GM19043 (cell line): ENCODE data around the gene USH1G.

ENCODE experiments used
- ATAC-seq: cut with Tn5 transposase; IDR thresholded peaks from one replicate; pipeline ENCODE4 v1.9.1; 2021; ENCODE audit warnings: low read depth; ENCODE audit not compliant: unreplicated experiment

USH1G gene

DNA sequence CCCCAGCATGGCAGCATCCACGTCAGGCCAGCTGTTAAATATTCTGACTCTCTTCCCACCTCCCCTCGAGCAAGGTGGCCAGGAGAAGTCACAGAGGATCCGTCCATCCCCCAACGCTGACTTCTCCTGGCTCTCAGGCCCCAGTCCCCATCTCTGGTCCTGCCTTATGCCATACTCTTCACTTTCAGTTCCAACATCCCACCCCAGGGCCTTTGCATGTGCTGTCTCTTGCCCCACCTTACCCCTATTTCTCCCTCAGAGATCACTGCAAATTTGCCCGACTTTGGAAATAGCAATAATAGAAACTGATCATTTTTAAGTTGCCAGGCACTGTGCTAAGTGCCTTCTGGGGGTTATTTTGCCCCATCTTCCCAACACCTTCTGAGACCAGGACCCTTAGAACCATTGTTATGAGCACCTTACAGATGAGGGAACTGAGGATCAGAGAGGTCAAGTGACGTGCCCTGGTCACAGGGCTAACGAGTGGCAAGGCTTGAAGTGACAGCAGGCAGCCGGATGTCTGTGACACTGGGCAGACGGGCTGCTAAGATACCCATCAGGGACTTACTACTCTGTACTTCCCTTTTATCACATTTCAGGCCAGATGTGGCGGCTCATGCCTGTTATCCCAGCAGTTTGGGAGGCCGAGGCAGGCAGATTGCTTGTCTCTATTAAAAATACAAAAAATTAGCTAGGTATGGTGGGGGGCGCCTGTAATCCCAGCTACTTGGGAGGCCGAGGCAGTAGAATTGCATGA, 31.8 kb upstream of the USH1G start:
- no peak for ATAC-seq

DNA sequence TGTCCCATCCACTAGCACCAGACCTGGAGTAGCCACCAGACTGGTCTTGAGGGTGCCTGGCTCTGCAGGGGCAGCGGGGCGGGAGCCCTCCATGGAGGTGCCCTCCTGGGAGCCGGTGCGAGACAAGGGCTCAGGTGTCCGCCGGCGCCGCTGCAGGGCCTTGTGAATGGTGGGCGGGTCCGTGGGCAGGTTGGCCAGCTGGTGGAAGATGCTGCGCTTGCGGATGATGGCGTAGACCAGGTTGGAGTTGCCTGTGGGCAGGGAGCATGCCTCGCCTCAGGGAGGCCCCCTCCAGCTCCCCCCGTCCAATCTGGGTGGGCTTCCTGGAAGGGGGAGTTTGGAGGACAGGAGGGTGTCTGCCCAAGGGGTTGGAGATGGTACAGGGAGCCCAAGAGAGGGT, 31.1 kb upstream of the USH1G start:
- ATAC-seq: no peak

DNA sequence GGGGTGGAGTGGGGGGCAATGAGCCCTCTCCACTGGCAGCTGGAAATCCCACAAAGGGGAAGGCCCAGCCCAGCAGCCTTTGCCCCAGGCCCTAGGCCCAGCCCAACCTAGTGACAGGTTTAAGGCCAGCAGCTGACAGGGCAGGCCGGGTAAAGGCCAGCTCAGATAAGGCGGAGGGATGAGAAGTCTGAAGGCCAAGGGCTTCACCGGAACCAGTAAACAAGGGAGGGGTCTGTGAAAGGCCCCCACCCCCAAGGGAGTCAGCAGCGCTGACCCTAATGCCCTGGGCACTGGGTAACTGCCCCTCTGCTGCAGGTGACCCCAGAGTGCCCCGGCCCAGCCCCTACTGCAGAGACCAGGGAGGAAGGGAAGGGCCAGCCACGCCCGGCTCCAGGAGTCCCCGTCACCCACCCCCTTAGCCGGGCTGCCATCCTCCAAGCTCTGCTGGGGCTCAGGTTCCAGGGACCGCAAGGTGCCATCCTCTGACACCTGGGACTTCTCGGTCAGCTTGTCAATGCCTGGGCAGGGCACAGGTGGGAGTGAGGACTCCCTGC, 30.2 kb upstream of the USH1G start:
- no peak for ATAC-seq

DNA sequence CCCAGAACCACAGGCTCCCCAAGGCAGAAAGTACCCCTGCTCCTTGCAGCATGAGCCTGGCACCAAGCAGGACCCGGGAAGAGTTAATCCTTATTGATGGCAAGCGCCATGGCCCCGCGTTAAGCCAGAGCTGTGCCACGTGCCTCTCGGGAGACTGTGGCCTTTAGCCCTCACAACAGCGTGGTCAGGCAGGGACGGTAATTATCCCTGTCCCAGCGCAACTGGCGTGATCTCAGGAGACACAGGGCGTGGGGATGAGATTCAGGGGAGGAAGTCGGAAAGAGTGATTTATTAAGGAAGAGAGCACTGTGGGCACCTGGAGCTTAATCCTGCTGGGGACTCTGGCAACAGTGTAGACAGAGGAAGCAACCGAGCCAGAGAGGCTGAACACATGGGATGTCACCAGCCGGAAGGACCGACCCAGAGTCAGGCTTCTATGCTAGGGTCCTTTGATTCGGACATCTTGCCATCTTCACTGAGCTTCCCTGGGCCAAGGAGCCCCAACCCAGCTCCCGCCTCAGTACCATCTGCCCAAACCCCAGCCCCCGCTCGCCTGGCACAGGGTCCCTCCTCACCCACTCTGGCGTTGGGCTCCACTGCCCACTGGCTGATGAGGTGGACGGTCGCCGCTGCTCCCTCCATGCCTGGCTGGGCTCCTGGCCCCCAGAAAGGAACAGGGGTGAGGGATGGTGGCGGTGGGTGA, 29.5 kb upstream of the USH1G start:
- no peak for ATAC-seq

DNA sequence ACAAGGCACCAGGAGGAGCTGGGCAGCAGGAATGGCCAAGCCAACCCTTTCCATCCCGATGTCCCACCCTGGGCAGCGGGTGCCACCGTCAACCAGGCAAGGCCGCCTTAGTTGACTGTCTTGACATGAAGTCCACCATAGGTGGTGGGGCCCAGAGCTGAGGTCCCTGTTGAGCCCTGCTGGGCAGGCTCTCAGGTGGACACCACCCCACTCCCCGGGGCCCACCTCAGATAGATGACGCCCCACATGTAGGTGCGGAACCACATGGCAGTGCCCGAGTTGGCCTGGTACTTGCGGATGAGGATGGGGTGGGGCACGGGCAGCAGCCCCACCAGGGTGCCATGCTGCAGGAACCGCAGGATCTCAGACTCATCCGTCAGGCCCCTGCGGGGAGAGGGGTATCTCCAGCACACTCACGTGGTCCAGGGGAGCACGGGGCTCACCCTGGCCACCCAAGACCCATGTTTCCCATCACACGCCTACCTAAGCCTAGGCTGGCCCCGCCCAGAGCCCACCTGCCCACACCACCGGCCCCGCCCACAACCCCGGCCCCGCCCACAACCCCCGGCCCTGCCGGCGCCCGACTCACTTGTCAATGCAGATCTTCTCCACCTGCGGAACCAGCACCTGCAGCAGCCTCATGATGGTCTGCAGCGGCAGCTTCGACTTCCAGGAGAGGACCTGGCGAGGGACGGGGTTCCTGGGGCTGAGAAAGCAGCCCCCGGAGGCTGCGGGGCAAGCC, 28.8 kb upstream of the USH1G start:
- no peak for ATAC-seq

DNA sequence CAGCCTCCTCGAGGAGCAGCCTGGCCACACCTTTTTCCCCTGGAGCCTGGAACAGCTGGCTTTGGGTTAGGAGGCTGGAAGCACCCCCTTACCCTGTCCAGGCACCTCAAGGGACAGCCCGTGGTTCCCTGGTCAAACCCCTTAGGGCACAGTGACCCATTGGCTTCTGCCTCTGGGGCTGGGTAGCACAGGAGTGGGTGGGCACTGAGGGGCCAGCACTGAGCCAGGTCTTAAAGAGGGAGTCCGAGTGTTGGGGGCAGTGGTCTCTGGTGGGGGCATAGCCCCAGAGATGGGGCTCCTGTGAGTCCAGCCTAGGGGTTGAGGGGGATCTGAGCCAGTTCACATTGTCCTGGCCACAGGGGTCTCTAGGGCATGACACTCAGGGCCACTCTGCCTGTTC, 28.0 kb upstream of the USH1G start:
- no peak for ATAC-seq

DNA sequence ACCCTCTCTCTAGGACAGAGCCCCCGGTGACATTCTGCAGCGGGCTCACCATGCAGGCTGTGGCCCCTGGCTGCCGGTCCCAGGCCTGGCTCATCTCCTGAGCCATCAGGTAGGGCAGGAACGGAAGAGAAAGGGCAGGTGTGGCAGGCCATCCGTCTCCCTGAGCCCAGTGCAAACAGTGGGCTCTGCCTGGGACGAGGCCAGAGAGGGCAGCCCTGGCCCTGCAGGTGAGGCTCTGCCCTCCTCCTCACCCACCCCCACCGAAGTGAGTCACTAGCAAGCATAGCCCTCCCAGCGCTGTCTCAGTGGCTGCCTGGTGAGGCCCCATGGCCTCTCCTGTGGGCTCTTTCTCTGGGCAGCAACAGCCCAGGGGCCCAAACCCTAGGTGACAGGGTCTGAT, 27.2 kb upstream of the USH1G start:
- no peak for ATAC-seq

DNA sequence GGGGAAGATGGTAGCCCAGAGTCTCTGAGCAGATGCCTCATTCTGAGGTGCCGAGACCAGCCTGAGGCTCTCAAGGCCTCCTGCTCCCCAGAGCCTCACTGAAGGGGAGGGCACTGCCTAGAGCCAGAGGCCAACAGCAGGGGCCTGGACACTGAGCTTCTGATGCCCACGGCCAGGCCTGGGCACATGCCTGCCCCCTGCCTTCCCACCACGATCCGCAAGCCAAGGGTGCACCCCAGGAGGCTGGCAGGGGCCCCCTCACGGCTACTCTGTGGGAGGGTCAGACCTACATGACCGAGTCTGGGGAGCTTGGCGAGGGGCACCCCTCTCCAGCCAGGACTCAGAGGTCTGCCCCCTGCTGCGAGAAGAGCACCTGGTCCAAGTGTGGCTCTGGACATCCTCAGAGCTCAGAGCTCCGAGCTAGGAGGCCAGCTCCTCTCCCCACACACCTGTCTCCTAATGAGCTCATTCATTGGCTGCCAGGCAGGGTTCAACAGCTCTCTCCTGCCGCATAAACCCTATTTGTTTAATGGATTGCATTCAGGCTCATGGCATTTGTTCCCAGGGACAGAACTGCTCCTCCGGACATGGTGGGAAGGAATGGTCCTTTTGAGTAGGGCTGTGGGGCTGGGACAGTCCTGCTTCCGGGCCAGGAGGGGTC, 26.5 kb upstream of the USH1G start:
- ATAC-seq: no peak

DNA sequence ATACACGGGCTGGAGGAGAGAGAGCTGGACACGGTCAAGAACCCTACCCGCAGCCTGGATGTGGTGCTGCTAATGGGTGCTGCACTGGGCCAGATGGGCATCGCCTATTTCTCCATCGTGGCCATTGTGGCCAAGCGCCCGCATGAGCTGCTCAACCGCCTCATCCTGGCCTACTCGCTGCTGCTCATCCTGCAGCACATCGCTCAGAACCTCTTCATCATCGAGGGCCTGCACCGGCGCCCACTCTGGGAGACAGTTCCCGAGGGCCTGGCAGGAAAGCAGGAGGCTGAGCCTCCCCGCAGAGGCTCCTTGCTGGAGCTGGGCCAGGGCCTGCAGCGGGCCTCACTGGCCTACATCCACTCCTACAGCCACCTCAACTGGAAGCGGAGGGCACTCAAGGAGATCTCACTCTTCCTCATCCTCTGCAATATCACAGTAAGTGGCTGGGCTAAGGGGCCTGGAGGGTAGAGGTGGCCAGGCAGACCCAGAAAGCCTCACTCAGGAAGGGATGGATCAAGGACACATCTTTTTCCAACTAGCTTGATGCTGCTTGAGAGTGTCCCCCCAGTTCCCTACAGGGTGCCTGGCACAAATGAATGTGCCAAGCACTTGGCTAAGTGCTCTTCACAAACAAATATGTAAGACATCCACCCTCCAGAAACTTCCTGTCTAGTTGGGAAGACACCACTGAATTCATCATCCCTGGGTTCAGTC, 24.1 kb upstream of the USH1G start:
- no peak for ATAC-seq

DNA sequence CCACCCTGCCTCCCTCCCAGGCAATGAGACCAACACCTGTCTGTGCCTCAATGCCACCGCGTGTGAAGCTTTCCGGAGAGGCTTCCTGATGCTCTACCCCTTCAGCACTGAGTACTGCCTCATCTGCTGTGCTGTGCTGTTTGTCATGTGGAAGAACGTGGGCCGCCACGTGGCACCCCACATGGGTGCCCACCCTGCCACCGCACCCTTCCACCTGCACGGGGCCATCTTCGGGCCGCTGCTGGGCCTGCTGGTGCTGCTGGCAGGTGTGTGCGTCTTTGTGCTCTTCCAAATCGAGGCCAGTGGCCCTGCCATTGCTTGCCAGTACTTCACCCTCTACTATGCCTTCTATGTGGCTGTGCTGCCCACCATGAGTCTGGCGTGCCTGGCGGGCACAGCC, 23.6 kb upstream of the USH1G start:
- no peak for ATAC-seq

DNA sequence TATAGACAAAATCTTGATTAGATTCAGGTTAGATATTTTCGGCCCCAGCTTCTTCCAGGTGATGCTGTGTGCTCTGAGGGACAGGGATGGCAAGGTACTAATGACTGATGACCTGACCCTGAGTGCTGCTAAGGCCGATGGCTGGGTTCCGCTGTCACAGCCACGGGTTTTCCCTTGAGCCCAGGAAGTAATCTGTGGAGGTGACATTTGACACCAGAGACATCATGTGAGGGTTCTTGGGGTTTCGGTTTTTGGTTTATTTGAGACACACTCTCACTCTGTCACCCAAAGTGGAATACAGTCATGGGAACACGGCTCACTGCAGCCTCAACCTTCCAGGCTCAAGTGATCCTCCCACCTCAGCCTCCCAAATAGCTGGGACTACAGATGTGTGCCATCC, 22.5 kb upstream of the USH1G start:
- ATAC-seq: no peak

DNA sequence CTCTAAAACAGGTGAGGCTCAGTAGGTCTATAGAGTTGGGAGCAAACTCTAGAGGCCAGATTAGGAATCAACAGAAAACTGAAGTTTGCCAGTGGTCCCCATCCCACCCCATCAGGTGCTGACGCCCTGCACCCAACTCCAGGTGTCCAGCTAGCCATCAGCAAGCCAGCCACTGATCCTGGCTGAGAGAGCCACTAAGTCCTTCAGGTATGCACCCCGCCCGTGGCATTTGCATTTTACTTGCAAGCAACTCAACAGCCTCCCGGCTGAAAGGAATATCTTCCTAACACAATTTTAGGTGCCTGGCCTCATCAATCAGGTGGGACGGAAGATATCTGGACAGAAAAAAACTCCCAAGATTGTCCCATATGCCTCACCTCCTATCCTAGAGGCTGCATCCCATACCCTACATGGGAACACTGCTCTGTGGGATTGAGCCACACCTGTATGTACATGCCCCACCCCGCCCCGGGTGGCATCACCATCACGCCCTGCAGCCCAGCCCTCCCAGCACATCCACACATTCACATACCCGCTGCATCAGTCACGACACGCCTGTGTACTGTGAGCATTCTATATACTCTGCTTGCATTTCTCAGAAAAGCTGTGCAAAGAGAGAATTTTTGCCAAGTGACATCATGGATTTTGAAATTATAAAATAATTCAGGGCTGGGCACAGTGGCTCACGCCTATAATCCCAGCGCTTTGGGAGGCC, 20.9 kb upstream of the USH1G start:
- ATAC-seq: no peak

DNA sequence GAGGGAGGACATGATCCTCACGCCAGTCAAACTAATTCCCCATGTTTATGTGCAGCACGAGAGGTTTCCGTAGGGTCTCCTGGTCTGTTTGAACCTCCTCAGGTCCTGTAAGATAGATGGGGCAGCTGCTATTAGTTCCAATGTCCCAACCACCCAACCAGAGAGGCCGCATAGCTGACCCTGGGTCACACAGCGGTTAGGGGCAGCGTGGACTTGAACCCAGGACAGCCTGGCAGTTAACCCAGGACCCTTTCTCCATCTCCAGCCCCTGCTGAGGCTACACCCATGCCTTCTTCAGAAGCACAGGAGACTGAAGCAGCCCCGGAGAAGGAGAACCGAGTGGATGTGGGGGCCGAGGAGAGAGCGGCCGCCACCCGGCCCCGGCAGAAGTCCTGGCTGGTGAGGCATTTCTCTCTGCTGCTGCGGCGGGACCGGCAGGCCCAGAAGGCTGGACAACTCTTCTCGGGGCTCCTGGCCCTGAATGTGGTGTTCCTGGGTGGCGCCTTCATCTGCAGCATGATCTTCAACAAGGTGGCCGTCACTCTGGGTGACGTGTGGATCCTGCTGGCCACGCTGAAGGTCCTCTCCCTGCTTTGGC, 18.2 kb upstream of the USH1G start:
- no peak for ATAC-seq

DNA sequence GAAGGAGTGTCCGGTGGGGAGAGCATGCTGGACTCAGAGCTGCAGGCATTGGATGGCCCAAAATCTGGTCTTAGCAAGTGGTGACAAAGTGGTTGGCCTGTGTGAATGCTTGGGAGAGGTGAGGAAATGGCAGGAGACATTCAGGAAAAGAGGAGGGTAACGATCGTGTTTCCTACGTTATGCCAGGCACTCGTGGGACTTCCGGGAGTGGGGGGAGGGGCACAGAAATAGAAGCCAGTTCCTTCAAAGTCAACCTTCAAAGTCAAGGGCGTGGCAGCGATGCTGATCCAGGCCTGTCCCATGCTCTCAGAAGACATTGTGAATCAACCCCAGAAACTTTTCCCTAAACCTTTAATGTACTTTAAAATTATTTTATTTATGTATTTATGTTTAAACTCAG, 16.5 kb upstream of the USH1G start:
- ATAC-seq: no peak

DNA sequence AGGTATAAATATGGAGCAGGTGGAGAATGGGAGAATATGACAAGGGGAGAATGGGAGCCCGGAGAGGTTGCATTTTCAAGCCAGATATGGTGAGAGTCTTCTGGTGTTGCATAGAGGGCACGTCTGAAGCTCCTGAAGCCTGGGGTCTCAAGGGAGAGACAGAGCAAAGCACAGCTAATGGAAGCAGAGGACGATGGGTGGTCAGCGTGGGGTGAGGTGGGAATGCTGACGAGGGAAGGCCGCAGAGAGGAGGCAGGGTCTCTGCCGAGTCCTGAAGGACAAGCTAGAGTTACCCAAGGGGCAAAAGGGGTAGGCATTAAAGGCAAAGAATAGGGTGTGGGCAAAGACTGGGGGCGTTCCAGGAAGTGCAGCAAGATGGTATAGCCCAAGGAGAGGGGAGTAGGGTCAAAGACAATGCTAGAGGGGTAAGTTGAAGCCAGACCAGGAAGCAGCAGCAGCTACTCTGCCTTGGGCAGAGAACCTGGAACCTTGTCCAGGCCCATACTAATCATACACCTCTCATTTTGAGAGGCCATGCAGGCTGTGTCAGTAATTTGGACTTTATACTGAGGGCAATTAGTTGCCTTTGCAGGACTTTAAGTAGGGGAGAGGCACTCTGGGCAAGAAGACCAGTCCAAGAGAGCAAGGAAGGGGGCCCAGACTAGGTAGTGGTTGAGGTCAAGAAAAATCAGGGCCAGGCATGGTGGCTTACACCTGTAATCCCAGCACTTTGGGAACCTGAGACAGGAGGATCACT, 15.3 kb upstream of the USH1G start:
- no peak for ATAC-seq

DNA sequence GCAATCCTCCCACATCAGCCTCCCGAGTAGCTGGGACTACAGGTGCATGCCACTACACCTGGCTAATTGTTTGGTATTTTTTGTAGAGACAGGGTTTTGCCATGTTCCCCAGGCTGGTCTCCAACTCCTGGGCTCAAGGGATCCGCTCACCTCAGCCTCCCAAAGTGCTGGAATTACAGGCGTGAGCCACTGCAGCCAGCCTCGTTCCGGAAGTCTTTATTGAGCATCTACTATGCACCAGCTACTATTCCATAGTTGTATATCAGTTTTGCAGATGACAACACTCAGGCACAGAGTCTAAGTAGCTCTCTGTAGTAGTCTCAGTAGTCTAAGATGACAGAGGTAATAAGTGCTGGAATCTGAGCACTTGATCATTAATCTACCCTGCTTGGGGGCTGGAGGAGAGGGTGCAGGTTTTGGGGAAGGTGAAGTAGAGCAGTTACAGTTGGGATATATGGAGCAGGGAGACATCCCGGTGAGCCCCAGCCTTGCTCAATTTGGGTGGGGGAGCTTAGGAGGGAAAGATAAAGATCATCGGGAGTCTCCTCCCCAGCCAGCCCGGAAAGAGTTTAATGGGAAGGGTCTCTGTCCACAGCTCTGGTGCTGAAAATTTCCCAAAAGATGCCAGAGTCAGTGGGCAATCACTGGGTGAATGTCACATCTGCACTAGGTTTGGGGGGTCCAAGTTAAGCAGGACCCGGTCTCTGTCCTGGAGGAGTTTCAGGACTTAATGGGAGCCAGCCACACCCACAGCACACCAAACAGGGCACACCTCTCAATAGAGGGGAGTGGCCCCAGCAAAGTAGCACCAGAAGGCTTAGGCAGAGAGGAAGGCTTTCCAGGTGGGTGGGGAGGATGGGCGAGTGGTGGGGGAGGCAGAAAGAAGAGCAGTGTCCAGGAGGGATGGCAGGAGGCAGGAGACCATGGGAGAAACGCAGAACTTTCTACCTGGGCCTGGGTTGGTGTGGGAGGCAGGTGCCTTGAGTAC, 14.3 kb upstream of the USH1G start:
- no peak for ATAC-seq

DNA sequence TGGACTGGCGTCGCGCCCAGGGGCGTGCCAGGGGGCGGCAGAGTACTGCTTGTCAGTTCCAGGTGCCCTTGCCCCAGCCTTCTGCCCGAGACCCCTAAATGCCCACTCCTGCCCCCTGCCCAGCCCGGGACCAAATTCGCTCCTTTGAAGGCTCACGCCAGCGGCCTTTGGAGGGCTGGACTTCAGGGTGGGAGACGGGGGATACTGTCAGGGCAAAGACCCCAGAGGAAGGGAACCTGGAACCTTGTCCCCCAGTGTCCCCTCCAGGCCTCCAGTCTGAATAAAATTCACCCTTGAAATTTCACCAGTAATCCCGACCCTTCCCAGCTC, 13.4 kb upstream of the USH1G start:
- ATAC-seq: no peak
